ENCODE data around the gene TBL1X.
"Not testable (repeated sequence)": the region's sequence is repeated elsewhere in the genome, so short reads cannot be mapped to it uniquely, and the experiment has no call there.

TBL1X gene

DNA sequence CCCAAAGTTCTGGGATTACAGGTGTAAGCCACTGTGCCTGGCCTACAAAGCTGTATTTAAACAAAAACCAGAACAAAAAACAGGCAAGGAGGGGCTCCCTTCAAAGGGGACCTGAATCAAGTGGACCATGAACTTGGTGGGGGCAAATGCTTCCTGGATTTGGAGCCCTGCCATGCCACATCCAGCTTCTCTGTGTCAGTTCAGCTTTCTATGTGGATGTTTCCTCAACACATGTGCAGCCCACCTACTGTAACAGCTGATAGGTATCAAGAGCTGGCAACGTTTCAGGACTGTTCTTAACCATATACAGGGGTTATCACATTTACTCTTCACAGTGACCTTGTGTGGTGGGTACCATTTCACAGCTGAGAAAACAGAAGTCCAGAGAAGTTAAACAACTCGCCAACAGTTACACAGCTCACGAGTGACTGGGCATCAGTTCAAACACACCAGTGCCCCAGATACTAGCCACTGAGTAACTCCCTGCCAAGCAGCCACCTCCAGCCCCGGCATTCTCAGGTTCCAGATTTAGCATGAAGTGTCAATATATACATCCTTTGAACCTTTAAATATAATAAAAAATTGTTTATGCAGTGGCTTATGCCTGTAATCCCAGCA is 293.3 kb downstream of the TBL1X start:
- DNase-seq (ENCODE audit: low read depth in 2 of 2), result no peak

- DNase-seq (ENCODE audit: low read depth in 2 of 2), result no peak
These were observed 294.5 kb downstream of the TBL1X start for GRCh38 chrX:9759337-9759736.

GRCh38 chrX:9765072-9765736 is 300.3 kb downstream of the TBL1X start:
- no peak for DNase-seq (ENCODE audit: low read depth in 2 of 2)

- no peak for DNase-seq (ENCODE audit: low read depth in 2 of 2)
These were observed 300.9 kb downstream of the TBL1X start, which contains the start of gene GPR143 for GRCh38 chrX:9765737-9766097. Gene GPR143 (minus strand): TSS chrX:9765847. CDS start chrX:9765817, 30 bp downstream.

DNA sequence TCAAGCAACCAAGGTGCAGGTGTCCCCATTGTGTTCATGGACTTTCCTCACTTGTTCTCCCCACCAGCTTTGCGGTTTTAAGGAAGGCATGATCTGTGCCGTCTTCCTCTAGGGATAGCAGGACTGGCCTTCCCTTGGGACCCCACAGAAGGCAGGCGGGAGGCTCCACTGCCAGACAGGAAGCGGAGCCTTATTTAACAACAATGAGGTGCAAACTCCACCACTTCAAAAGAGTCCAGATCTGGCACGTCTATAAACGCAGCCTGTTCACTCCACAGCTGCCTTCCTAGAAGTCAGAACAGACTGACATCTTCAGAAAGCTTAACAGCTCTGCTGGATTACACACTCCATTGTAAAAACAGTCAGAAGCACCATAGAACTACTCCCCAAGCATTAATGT is 302.5 kb downstream of the TBL1X start:
- no peak for DNase-seq (ENCODE audit: low read depth in 2 of 2)

DNA sequence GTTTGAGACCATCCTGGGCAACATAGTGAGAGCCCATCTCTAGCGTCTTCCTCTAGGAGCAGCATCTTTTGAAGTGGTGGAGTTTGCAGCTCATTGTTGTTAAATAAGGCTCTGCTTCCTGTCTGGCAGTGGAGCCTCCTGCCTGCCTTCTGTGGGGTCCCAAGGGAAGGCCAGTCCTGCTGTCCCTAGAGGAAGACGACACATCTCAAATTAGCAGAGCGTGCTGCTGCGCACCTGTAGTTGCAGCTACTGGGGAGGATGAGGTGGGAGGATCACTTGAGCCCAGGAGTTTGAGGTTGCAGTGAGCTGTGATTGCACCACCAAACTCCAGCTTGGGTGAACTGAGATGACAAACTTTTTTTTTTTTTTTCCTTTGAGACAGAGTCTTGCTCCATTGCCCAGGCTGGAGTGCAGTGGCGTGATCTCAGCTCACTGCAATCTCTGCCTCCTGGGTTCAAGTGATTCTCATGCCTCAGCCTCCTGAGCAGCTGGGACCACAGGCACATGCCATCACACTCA is 303.5 kb downstream of the TBL1X start:
- not testable (repeated sequence) for DNase-seq (ENCODE audit: low read depth in 2 of 2)

GRCh38 chrX:9770319-9770718 is 305.5 kb downstream of the TBL1X start:
- DNase-seq (ENCODE audit: low read depth in 2 of 2), result no peak

DNA sequence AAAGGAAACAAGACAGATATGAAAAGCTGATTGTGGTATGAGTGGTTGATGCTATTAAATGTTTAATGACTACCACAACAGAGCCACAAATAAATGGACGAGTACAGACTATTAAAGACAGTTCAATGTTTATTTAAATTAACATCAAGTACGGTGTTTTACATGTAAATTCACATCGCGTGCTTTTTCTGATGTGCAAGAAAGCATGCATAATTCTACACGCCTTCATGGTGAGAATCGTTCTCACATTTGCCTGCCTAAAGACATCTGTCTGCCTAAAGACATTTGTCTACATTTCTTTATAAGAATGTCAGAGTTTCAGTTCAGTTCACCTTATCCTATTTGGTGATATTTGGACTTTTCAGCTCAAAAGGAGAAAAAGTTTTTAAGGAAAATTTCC is 308.1 kb downstream of the TBL1X start:
- DNase-seq (ENCODE audit: low read depth in 2 of 2), result no peak

DNA sequence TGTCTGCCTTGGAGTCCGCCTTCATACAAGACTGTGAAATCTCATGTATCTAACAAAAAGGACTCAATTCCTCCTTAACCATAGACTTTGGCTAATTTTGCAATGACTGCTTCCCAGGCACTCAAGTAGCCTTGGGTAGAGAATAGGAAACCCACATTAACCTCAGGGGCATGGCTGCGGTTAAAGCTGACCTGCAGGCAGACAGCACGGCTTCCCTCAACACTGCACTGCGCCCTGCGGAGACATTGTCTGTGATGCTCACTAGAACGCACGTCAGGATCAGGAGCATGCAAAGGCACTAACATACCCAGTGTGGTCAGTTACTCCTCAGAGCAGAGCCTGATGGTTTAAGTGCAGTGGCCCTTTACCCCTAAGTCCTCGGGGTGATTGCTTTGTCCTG is 311.1 kb downstream of the TBL1X start:
- no peak for DNase-seq (ENCODE audit: low read depth in 2 of 2)

DNA sequence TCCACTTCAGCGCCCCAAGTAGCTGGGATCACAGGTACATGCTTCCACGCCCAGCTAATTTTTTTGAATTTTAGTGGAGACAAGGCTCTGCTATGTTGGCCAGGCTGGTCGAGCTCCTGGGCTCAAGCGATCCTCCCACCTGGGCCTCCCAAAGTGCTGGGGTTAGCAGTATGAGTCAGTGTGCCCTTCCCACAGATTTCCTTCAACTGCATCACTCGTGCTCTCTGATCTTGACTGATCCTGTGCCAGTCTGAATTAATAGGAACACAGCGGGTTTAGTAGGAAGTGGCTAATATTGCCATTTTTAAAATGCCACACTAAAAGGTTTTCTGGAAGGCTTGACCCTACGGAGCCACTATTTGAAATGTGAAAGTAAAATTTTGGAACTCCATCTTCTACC is 317.1 kb downstream of the TBL1X start:
- DNase-seq (ENCODE audit: low read depth in 2 of 2), result no peak

DNA sequence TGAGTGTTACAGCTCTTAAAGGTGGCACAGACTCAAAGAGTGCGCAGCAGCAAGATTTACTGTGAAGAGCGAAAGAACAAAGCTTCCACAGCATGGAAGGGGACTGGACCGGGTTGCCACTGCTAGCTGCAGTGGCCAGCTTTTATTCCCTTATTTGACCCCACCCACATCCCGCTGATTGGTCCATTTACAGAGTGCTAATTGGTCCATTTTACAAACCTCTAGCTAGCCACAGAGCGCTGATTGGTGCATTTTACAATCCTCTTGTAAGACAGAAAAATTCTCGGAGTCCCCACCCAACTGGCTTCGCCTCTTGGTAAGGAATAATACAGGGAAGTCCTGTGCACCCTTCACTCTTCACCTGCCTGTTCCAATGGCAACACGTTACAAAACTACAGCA is 319.5 kb downstream of the TBL1X start:
- no peak for DNase-seq (ENCODE audit: low read depth in 2 of 2)

DNA sequence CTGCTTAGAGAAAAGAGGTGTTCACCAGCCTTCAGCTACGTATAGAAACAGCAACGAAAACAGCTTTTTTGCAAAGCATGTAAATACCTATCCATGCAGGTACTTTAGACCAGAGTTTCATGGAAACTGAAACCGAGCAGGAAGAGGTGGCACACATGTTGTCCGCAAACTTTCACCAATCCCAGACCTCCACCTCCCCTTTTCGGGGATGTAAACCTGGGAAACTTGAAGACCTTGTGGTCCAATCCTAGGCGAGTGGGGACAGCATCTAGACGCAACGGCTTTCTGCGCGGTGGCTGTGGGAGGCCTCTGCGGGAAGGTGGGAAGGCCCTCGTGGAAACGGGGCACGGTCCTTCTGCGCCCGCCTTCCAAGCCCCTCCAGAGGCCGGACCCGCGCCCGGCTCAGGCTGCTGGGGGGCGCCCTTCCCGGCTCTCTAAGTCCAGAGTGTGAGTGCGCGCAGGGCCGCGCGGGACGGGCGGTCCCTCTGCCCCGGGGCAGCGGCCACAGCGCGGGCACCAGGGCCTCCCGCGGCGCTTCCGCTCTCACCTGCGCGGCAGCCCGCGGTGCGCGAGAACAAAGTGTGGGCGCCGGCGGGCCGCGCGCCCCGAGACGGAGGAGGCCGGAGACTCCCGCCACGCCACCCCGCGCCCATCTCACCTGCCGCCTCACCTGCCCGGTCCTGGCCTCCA is 320.5 kb downstream of the TBL1X start:
- no peak for DNase-seq (ENCODE audit: low read depth in 2 of 2)

- DNase-seq (ENCODE audit: low read depth in 2 of 2), result no peak
These were observed 321.3 kb downstream of the TBL1X start, which contains the start of gene SHROOM2 for GRCh38 chrX:9785944-9786797. Gene SHROOM2 (plus strand): TSS chrX:9786429. CDS start chrX:9786546, 117 bp downstream.

- DNase-seq (ENCODE audit: low read depth in 2 of 2), result no peak
These were observed 322.2 kb downstream of the TBL1X start for GRCh38 chrX:9786798-9787635.

GRCh38 chrX:9788911-9789310 is 324.1 kb downstream of the TBL1X start:
- no peak for DNase-seq (ENCODE audit: low read depth in 2 of 2)

- DNase-seq (ENCODE audit: low read depth in 2 of 2), result no peak
These were observed 324.7 kb downstream of the TBL1X start for GRCh38 chrX:9789555-9789954.

All from stimulated activated CD8-positive, alpha-beta memory T cell treated with anti-CD3 and anti-CD28 coated beads, Interleukin-2, amount 100 ng/mL, for 1 hour (primary cell).